T-helper 17 cell (primary cell): ENCODE measurements around the gene MYMK. TPM values are rescaled to one million over a fixed set of nuclear protein-coding genes. Genes with fewer than 3 reads are reported as not detected.

ENCODE experiments used
- ATAC-seq: fragments of 150-1000 bp; cut with Tn5 transposase; 2 replicates; pipeline ENCODE4 v1.10.0; 2021; ENCODE audit warnings: mild to moderate bottlenecking, moderate library complexity
- DNase-seq, 3 donors: peaks; one replicate each; pipeline versions ENCODE4 v3.0.0 to v3.0.0-alpha.2; 2020 to 2021
- H3K9me3 ChIP-seq: one replicate; pipeline ENCODE4 v1.7.0; 2013; ENCODE audit warnings: low read length, mild to moderate bottlenecking; ENCODE audit not compliant: control insufficient read depth, poor library complexity, severe bottlenecking
- H3K27ac Mint-ChIP-seq: one replicate; pipeline ENCODE4 v1.8.0; 2022; ENCODE audit warnings: mild to moderate bottlenecking, moderate library complexity, mixed read lengths
- H3K27me3 Mint-ChIP-seq: one replicate; pipeline ENCODE4 v1.8.0; 2022; ENCODE audit warnings: mixed read lengths
- H3K36me3 Mint-ChIP-seq: one replicate; pipeline ENCODE4 v1.8.0; 2022; ENCODE audit warnings: low read depth, mixed read lengths
- H3K4me1 Mint-ChIP-seq: one replicate; pipeline ENCODE4 v1.8.0; 2022; ENCODE audit warnings: mild to moderate bottlenecking, mixed read lengths
- H3K4me3 Mint-ChIP-seq: one replicate; pipeline ENCODE4 v1.8.0; 2022; ENCODE audit warnings: mild to moderate bottlenecking, moderate library complexity, mixed read lengths
- total RNA-seq, 4 donors: library from RNA in 2 of 4; stranded (reverse) in 2 of 4; gene quantifications; one replicate each; pipeline ENCODE4 v1.2.3 and lab custom pipeline; 2022 to 2026

MYMK gene
- total RNA-seq, 2 donors from 2014 or later = not detected

DNA sequence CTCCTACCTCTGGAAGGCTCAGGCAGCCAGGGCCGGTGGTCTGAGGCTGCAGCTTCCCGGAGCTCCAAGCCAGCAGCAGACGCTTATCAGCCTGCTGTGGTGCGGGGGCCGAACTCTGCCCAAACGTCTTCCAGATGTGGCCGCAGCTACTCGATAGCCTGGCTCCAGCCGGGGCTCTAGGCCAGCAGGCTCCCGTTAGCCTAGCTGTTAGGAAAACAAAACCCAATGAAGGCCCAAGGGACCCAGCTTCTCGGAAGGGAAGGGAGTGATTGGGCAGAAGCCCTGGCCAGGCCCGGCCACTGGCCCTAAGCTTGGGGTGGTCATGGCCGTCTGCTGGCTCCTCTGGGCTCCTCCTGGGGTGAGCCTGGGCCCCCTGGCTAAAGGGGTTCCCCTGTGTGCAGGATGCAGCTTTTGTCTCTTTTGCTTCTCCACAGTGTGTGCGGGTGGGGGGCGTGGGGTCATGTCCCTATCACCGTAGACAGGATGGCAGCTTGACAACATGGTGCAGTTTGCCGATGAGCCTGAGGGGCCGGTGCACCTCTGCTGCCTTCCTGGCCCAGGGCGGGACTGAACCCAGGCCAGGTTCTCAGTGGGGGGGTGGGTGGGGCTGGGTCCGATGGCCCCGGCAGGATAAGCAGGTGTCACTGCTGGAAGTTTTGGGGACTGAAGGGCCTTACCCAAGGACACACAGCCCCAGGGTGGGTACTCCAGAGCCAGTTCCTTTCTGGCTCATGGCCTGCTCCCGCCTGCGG, 18.7 kb downstream of the MYMK start:
- H3K4me1 Mint-ChIP-seq = peaks cover 6% of the 10 kb centered on the region
- H3K27me3 Mint-ChIP-seq = peaks cover 12% of the 10 kb centered on the region
- no peak overlapping the region for H3K4me3 Mint-ChIP-seq
- no peak for DNase-seq
- peaks cover 3% of the 10 kb centered on the region for H3K9me3 ChIP-seq
- no peaks in the 10 kb centered on the region for H3K36me3 Mint-ChIP-seq
- no peak overlapping the region for H3K27ac Mint-ChIP-seq
- ATAC-seq = no peak

DNA sequence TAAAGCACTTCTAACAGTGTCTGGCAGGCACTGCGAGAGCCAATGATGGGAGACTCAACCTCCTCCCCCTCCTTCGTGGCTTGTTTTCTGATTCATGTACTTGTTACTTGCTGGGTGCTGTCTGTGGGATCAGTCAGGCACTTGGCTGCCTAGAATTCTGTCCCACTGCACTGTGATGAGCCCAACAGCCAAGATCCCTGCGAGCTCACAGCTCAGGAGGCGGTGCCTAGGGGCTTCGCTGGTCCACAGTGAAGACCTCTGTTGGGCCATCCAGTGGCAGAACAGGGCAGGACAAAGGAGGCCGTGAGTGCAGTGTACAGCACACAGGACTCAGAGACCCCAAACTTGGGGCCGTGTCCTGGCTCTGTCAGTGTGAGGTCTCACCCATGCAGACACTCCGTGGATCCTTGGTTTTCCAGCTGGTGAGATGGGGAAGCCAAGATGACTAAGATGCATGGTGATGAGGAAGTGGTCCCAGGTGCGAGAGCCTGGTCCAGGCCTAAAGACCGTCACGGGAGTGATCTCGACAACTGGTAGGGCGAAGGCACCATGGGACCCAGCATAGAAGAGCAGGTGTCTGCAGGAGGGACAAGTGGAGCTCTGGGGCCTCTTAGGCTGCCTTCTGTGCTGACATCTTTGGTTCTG, 19.5 kb downstream of the MYMK start:
- ATAC-seq = no peak
- H3K27ac Mint-ChIP-seq = no peak overlapping the region
- DNase-seq = no peak
- H3K36me3 Mint-ChIP-seq = no peaks in the 10 kb centered on the region
- peaks cover 6% of the 10 kb centered on the region for H3K4me1 Mint-ChIP-seq
- peaks cover 12% of the 10 kb centered on the region for H3K27me3 Mint-ChIP-seq
- no peak overlapping the region for H3K4me3 Mint-ChIP-seq
- peaks cover 3% of the 10 kb centered on the region for H3K9me3 ChIP-seq

DNA sequence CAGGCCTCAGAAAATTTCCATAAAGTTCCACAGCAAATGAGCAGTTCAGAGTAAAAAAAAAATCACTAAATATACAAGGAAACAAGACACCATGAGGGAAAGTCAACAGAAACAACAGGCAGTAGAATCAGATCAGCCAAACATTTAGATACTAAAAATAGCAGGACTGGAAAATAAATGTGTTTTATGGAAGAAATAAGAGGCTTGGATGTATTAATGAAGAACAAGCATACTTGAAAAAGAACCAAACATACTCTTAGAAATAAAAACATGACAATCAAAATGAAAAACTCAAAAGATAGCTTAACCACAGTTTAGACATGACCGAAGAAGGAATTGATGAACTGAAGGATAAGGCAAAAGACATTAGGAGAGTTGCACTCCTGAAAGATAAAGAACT, 22.6 kb downstream of the MYMK start:
- Mint-ChIP-seq H3K4me1 (no peaks in the 10 kb centered on the region), H3K4me3 (no peak overlapping the region), H3K27ac (no peak overlapping the region), H3K36me3 (no peaks in the 10 kb centered on the region), H3K27me3 (peaks cover 26% of the 10 kb centered on the region)
- no peak for DNase-seq
- ATAC-seq = no peak
- peaks cover 3% of the 10 kb centered on the region for H3K9me3 ChIP-seq

DNA sequence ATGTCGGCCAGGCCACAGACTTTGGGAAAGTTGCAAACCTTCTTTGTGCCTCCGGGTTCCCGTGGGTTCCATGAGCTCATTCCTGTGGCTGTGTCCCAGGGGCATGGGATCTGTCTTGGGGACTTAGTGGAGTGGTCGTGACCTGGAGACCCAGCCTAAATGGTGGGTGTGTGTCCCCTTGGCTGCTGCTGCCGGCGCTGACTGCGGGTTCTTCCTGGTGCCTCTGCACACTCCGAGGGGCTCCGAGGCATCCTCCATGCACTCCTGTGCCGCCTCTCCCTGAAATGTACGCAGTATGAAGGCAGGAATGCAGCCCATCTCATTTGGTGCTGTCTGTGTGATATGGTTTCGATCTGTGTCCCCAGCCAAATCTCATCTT, 24.9 kb downstream of the MYMK start:
- Mint-ChIP-seq H3K4me3 (no peak overlapping the region), H3K27ac (no peak overlapping the region)

DNA sequence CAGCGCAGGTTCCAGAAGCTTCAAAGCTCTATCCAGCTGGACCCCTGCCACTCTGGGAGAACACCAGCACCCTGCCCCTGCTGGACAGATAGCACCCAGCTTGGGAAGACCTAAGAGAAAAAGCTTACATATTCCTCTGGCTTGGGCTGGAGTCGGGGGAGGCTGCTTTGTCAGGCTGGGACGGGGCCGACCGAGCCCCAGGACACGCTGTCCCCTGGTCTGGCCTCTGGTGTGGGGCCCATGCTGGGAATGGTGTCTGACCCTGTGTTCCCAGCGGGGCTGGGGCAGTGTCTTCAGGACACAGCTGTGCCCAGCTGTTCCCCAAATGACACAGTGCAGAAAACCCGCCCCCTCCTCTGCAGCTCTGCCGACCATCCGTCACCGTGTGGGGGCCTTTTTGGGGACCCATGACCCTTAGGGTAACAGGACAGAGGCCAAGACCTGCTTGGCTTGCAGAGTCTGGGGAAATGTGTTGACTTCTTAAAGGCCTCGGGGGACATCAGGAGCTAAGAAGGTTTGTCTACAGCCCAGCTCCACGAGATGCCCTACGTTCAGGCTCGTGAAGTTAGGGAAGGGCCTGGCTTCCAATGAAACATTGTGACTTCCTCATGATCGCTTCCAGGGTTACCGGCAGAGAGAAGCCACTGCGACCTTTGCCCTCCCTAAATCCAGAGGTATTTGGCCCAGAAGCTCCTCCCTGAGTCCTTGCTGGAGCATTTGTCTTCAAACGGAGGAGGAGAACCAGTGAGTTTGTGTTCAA, 25.4 kb downstream of the MYMK start:
- Mint-ChIP-seq H3K27me3 (peaks cover 26% of the 10 kb centered on the region), H3K36me3 (no peaks in the 10 kb centered on the region), H3K27ac (no peak overlapping the region), H3K4me1 (no peaks in the 10 kb centered on the region), H3K4me3 (no peak overlapping the region)
- ATAC-seq (no peak), DNase-seq (no peak)
- H3K9me3 ChIP-seq = peaks cover 3% of the 10 kb centered on the region

More for the DNA sequence above, 24.9 kb downstream of the MYMK start:
- peaks cover 3% of the 10 kb centered on the region for H3K9me3 ChIP-seq
- Mint-ChIP-seq H3K27me3 (peaks cover 26% of the 10 kb centered on the region), H3K4me1 (no peaks in the 10 kb centered on the region), H3K36me3 (no peaks in the 10 kb centered on the region)
- ATAC-seq (no peak), DNase-seq (no peak)

DNA sequence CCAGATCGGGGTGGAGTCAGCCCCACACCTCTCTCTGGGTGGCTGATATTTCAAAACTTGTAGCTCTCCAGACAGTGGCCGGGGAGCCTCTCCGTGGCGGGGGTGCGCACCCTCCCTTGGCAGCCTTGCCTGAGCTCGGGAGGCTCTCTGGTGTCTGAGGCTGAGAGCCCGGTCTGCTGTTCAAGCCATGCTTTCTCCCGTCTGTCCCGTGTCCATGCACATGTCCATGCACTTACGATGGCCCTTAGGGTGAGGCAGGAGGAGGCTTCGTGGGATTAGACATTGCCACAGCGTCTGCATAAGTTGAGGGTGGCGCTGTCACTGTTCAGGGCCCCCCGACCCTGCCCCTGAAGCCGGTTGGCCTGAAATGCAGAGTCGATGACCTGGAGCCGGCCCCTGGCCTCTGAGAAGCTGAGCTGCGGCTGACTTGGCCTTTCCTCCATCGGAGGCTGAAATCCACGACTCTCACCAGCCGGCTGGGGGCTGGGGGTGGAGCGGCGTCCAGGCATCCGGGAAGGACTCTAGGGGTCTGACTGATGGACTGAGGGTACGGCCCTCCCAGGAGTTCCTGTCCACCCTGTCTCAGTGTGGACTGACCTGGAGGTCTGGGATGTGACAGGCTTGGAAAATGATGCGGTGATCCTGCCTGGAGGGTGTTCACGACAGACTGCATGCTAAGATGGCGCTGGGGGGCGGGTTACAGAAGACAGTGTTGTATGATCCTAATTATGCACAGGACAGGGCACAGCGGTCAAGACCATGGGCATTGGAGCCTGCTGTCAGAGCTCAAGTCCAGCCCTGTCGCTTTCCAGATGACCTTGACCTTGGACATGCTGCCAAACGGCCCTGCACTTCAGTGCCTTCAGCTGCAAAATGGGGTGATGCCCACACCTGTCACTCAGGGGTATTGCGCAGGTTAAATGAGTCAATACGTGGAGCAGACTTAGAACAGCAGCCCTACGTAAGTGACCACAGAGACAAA, 27.6 kb downstream of the MYMK start:
- ATAC-seq = no peak
- Mint-ChIP-seq H3K36me3 (no peaks in the 10 kb centered on the region), H3K27ac (no peak overlapping the region), H3K27me3 (peaks cover 20% of the 10 kb centered on the region), H3K4me1 (no peaks in the 10 kb centered on the region), H3K4me3 (no peak overlapping the region)
- no peak for DNase-seq
- peaks cover under 1% of the 10 kb centered on the region for H3K9me3 ChIP-seq

DNA sequence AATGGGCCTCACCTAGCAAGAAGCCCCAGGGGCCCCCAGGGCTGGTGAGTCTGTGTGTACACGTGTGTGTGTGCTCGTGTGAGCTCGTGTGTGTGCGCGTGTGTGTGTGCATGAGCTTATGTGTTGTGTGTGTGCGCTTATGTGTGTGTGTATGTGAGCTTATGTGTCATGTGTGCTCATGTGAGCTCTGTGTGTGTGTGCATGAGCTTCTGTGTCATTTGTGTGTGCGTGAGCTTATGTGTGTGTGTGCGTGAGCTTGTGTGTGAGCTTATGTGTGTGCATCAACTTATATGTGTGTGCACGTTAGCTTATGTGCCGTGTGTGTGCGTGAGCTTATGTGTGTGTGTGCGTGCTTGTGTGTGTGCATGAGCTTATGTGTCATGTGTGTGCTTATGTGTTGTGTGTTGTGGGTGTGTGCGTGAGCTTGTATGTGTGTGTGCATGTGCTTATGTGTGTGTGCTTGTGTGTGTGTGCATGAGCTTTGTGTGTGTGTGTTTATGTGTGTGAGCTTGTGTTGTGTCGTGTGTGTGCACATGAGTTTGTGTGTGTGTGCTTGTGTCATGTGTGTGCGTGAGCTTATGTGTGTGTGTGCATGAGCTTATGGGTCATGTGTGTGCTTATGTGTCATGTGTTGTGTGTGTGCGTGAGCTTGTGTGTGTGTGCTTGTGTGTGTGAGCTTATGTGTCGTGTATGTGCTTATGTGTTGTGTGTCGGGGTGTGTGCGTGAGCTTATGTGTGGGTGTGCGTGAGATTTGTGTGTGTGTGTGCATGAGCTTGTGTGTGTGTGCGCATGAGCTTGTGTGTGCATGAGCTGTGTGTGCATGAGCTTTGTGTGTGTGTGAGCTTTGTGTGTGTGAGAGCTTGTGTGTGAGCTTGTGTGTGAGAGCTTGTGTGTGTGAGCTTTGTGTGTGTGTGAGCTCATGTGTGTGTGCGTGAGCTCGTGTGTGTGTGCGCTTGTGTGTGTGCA, 29.1 kb downstream of the MYMK start:
- Mint-ChIP-seq H3K4me3 (no peak overlapping the region), H3K36me3 (no peaks in the 10 kb centered on the region), H3K4me1 (no peaks in the 10 kb centered on the region), H3K27ac (no peak overlapping the region), H3K27me3 (peaks cover 20% of the 10 kb centered on the region)
- H3K9me3 ChIP-seq = no peaks in the 10 kb centered on the region
- ATAC-seq = no peak
- DNase-seq = no peak

DNA sequence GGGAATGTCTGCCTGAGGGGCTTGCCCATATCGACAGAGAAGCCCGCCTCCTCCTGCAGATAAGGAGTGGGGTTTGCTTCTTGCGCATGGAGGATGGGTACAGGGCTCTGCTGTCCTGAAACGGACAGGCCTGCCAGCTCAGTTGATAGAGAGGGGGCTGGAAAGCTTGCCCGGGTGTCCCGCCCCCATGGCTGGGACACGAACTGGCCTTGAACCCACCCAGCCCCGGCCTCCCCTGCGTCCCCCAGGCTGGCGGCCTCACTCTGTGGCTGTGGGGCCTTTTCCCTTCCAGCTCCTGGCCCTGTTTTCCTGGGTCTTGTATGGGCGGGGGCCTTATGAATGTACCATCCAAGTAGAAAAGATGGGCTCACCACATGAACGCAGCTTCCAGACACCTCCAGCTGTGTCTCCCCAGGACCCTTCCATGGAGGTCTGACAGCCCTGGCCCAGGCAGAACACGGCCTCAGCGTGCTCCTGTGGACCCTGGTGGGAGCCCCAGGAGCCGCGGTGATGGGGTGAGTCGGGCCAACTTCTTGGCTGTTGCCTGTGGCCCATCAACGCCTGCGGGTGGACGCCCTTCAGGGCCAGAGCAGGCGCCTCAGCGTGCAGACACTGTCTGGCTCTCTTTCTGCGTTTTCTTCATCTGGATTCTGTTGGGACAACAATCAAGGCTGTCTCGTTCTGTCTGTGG, 30.0 kb downstream of the MYMK start:
- Mint-ChIP-seq H3K36me3 (no peaks in the 10 kb centered on the region), H3K27ac (no peak overlapping the region), H3K27me3 (peaks cover 17% of the 10 kb centered on the region), H3K4me3 (no peak overlapping the region), H3K4me1 (no peaks in the 10 kb centered on the region)
- ATAC-seq (no peak), DNase-seq (no peak)
- H3K9me3 ChIP-seq = no peaks in the 10 kb centered on the region

DNA sequence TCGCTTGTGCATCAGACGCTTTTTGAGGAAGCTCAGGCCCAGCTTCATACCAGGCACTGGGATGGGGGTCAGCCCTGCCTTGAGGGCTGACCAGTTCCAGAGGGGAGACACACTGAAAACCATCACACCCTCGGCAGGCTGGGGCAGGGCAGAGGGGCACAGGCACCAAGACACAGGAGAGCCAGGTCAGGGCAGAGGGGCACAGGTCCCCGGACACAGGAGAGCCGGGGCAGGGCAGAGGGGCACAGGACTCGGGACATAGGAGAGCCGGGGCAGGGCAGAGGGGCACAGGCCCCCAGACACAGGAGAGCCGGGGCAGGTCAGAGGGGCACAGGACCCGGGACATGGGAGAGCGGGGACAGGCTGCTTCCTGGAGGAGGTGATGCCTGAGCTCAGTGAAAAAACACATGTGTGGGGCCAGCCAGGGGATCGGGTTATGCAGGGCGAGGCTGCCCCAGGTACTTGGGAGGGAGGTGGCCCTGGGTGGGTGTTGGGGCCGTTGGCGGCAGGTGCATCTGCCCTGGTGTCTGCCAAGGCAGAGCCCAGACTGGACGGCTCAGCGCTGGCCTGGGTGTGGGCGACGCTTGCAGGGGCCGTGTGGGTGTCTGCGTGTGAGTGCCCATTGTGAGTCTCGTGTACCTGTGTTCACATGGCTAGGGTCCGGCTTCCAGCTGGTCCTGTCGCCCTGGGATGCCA, 30.8 kb downstream of the MYMK start:
- Mint-ChIP-seq H3K4me1 (no peaks in the 10 kb centered on the region), H3K27me3 (peaks cover 23% of the 10 kb centered on the region), H3K27ac (no peak overlapping the region), H3K36me3 (no peaks in the 10 kb centered on the region), H3K4me3 (no peak overlapping the region)
- DNase-seq = no peak
- no peaks in the 10 kb centered on the region for H3K9me3 ChIP-seq
- ATAC-seq = no peak

DNA sequence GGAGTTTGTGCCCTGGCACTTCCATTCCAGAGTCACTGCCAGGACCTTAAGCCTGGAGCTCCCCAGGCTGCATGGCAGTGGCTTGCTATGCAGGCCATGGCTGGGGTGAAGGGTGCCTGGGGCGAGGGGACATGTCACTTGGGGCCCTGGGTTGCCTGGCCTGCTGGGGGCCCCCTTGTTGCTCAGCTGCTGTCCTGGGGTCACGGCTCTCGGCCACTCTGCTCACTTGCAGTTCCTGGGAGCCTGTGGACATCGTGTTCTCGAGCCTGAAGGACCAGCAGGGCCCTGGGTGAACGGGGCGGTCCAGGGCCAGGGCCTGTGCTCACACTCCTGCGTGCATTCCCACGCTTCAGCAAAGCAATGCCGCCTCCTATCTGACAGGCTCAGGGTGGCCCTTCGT, 31.3 kb downstream of the MYMK start:
- Mint-ChIP-seq H3K4me3 (no peak overlapping the region), H3K36me3 (no peaks in the 10 kb centered on the region), H3K27ac (no peak overlapping the region), H3K4me1 (no peaks in the 10 kb centered on the region), H3K27me3 (peaks cover 20% of the 10 kb centered on the region)
- no peaks in the 10 kb centered on the region for H3K9me3 ChIP-seq
- DNase-seq (no peak), ATAC-seq (no peak)
